AG04450 (cell line): Measurements from ENCODE around the gene PPP3R2. TPM values are rescaled to one million over a fixed set of nuclear protein-coding genes. Genes with fewer than 3 reads are reported as not detected.

Experiments
- CTCF ChIA-PET: fragments of 300-600, 350-600 bp; formaldehyde crosslinking; extraction: SDS; loops from one replicate; lab custom pipeline; 2022; ENCODE audit warnings: antibody characterized with exemption, inconsistent platforms; lab: Charles Lee
- POLR2A ChIA-PET: fragments of 350-600 bp; formaldehyde crosslinking; extraction: SDS; loops from one replicate; lab custom pipeline; 2021; ENCODE audit warnings: antibody characterized with exemption, inconsistent platforms; lab: Yijun Ruan, JAX
- DNase-seq: peaks from one replicate; pipeline ENCODE4 v3.0.0-alpha.2; 2011; ENCODE audit warnings: low read depth, low spot score
- H3K27ac ChIP-seq: one replicate; pipeline ENCODE4 v1.5.1; 2012; ENCODE audit warnings: low read depth, low read length, control low read depth
- H3K27me3 ChIP-seq: one replicate; pipeline ENCODE4 v1.6.0; 2012; ENCODE audit warnings: low read length; ENCODE audit not compliant: control insufficient read depth, insufficient read depth
- H3K4me3 ChIP-seq: 2 replicates; pipeline ENCODE4 v1.5.1; 2011; ENCODE audit warnings: mild to moderate bottlenecking, low read depth, low read length, control low read depth
- H3K9me3 ChIP-seq: 2 replicates; pipeline ENCODE4 v1.5.1; 2012; ENCODE audit warnings: low read length; ENCODE audit not compliant: control insufficient read depth, insufficient read depth
- CTCF ChIP-seq: IDR thresholded peaks from 2 replicates; pipeline ENCODE4 v1.5.1; 2011; ENCODE audit warnings: low read depth, low read length, control low read depth, inconsistent platforms
- polyA plus RNA-seq: library from polyadenylated mRNA; depleted of rRNA; stranded (reverse); fragments of >200 nt; gene quantifications from 2 replicates; pipeline ENCODE4 v1.2.3, GENCODE V29; 2011

PPP3R2 gene
- polyA plus RNA-seq, 1 experiment, result not detected

GRCh38 chr9:101604296-101604695 lies 9.5 kb upstream of the PPP3R2 start:
- ChIA-PET POLR2A (no interaction called here), CTCF (no interaction called here)
- H3K4me3 ChIP-seq, result no peak overlapping the region
- peaks cover 5% of the 10 kb centered on the region for H3K27me3 ChIP-seq
- no peak overlapping the region for H3K27ac ChIP-seq
- no peak for DNase-seq
- no peak for TF ChIP-seq CTCF
- no peaks in the 10 kb centered on the region for H3K9me3 ChIP-seq

- peak; percentile 16 for DNase-seq
- ChIA-PET CTCF (interaction anchor here (0.7 to 1.0 kb wide), 3 partner anchors 8 to 1632 kb away, joined by 3 to 4 read pairs (median 3); no protein-coding TSS in a partner anchor), POLR2A (no interaction called here)
- Histone ChIP-seq H3K27me3 (peaks cover 2% of the 10 kb centered on the region), H3K9me3 (no peaks in the 10 kb centered on the region), H3K27ac (no peak overlapping the region), H3K4me3 (no peak overlapping the region)
- TF ChIP-seq CTCF, result peak; percentile 76
Observed at GRCh38 chr9:101601904-101602765, 7.4 kb upstream of the PPP3R2 start.

GRCh38 chr9:101593345-101593744 lies 1.4 kb downstream of the PPP3R2 start:
- Histone ChIP-seq H3K9me3 (no peaks in the 10 kb centered on the region; the same call in 1 of the 2 replicates), H3K27me3 (no peaks in the 10 kb centered on the region), H3K4me3 (no peak overlapping the region), H3K27ac (no peak overlapping the region)
- no peak for DNase-seq
- CTCF ChIA-PET, result interaction anchor here (0.9 kb wide), 1 partner anchor 61 kb away, joined by 4 read pairs; no protein-coding TSS in a partner anchor
- no peak for TF ChIP-seq CTCF
- POLR2A ChIA-PET, result no interaction called here

- DNase-seq, result no peak
- Histone ChIP-seq H3K27ac (no peak overlapping the region), H3K9me3 (no peaks in the 10 kb centered on the region; the same call in 1 of the 2 replicates), H3K27me3 (no peaks in the 10 kb centered on the region), H3K4me3 (no peak overlapping the region)
- TF ChIP-seq CTCF, result no peak
- ChIA-PET POLR2A (no interaction called here), CTCF (interaction anchor here (0.9 to 1.1 kb wide), 2 partner anchors 10 to 60 kb away, joined by 4 to 6 read pairs; no protein-coding TSS in a partner anchor)
Observed at GRCh38 chr9:101592788-101593187, 2.0 kb downstream of the PPP3R2 start.
